Activated CD8-positive, alpha-beta memory T cell treated with anti-CD3 and anti-CD28 coated beads, Interleukin-2, amount 10 ng/mL, durations not matched to agents 7 days and 5 days (primary cell): ENCODE measurements around the gene TRIM8. TPM values are rescaled to one million over a fixed set of nuclear protein-coding genes. Genes with fewer than 3 reads are reported as not detected.
A peak's percentile ranks its signal among the peaks of the same experiment; 100 is the strongest.

Experiments used
- ATAC-seq: fragments of 150-1000 bp; cut with Tn5 transposase; one replicate; pipeline ENCODE4 v1.10.0; 2021; ENCODE audit warnings: moderate library complexity
- CTCF ChIA-PET: fragments of 350-600 bp; sonication (Branson Sonifier 250); formaldehyde crosslinking; loops from one replicate; lab custom pipeline; 2021; ENCODE audit warnings: antibody characterized with exemption; lab: Charles Lee
- DNase-seq: peaks from one replicate; pipeline ENCODE4 v3.0.0-alpha.2; 2020
- H3K27ac Mint-ChIP-seq: one replicate; pipeline ENCODE4 v1.8.0; 2021; ENCODE audit warnings: mild to moderate bottlenecking, mixed read lengths
- H3K27me3 Mint-ChIP-seq: one replicate; pipeline ENCODE4 v1.8.0; 2021; ENCODE audit warnings: mixed read lengths
- H3K36me3 Mint-ChIP-seq: one replicate; pipeline ENCODE4 v1.8.0; 2021; ENCODE audit warnings: mild to moderate bottlenecking, mixed read lengths
- H3K4me1 Mint-ChIP-seq: one replicate; pipeline ENCODE4 v1.8.0; 2021; ENCODE audit warnings: mixed read lengths
- H3K4me3 Mint-ChIP-seq: one replicate; pipeline ENCODE4 v1.8.0; 2021; ENCODE audit warnings: mild to moderate bottlenecking, moderate library complexity, mixed read lengths
- H3K9me3 Mint-ChIP-seq: one replicate; pipeline ENCODE4 v1.8.0; 2022; ENCODE audit warnings: low read depth, mixed read lengths
- total RNA-seq, 2 experiments: library from RNA; stranded (reverse); gene quantifications; one replicate each; pipeline ENCODE4 v1.2.3, GENCODE V29; 2021

Gene TRIM8
- total RNA-seq, 2 experiments from 2014 or later = 58.7 to 86.9 TPM

DNA sequence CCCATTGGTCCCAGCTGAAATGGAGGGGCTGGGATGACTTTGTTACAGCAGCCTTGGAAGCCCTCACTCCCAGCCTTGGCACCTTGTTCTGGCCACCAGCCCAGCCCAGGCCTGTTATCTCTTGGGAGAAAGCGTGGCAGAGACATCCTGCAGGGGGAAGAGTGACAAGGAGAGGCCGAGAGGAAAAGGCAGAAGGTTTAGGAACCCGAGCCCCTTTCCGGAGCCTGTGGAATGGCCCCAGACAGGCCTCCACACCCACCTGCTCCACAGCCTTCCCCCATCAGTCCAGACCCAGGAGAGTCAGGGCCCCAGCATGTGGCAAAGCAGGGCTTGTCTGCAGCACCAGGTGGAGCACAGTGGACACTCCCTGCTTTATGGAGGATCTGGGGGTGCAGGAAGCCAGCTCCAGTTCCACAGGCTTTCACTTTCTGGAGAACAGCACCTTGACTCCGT, 24.1 kb upstream of the TRIM8 start:
- CTCF ChIA-PET = no interaction called here
- Mint-ChIP-seq H3K4me1 (peaks cover 9% of the 10 kb centered on the region), H3K4me3 (no peak overlapping the region), H3K27ac (no peak overlapping the region), H3K9me3 (no peaks in the 10 kb centered on the region), H3K36me3 (no peaks in the 10 kb centered on the region), H3K27me3 (no peaks in the 10 kb centered on the region)
- ATAC-seq (no peak), DNase-seq (no peak)

DNA sequence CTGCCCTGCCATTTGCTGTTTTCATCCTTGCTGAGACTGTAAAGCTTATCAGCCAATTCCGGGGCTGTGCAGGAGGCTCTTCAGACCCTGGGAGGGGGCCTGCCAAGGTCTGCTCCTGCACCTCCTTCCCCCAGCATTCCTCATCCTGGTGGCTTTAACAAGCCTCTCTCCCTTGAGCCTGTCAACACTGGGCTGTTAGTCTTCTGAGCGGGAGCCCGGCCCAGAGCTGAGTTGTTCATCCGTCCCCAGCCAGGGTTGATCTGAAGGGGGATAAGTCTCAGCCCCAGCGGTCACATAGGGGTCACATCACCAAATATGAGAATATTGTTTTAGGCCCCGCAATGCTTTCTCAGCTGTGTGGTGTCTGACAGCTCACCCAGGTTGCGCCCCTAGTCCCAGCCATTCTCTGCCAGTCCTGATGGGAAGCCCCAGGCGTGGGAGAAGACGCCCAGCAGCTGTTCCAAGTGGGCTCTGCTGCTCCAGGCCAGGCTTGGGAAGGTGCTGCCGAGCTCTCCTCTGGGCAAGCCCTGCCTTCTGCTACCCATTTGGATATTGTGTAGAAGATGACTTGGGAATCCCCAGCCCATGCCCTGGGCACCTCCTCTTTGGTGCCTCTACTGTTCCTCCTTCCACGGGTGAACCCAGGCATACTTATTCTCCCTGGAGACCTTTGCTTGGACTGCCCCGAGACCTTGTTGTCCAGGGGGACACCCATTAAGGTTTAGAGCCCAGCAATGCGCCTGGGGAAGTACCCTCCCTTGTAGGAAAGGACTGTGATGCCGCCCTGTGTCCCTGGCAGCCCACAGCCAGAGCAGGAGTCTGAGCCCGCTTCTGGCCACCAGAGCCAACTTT, 23.5 kb upstream of the TRIM8 start:
- Mint-ChIP-seq H3K27ac (no peak overlapping the region), H3K4me1 (peaks cover 9% of the 10 kb centered on the region)

DNA sequence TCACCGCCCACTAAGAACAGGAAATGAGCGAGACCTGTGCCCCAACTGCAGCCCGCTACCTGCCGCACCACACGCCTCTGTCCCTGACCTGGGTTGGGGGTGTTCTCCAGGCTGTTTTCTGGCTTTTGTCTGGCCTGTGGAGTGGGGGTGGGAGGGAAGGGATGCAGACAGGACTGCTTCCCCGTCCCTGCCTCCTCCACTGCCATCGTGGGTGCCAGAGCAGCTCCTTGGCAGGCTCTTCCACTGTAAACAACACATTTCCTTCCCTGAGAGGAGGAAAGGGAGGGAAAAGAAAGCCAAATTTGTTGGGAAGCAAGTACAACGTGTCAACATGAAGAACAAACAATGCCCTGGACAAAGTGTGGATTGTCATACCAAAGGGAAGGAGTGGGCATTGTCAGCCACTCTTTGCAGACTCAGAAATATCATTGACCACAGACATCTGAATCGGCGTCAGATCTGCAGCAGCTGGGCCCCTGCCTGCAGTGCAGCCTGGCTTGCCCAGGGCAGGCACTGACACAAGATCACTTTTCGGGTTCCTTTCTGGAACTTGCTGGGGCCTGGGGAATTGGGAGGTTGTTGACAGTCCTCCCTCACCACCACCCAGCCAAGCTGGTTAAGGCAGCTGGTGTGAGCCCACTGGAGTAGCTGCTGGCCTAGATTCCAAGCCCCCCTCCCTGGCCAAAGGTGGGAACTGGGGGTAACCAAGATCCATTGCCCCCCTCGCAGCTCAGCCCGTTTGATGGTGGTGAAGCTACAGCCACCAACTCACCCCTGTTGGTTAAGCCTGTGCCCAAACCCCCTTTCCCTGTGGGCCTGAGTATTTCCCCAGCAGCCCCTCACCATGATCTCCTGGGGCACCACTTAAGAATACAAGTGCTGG, 22.6 kb upstream of the TRIM8 start:
- no peak for DNase-seq
- Mint-ChIP-seq H3K36me3 (no peaks in the 10 kb centered on the region), H3K27me3 (no peaks in the 10 kb centered on the region), H3K27ac (no peak overlapping the region), H3K4me1 (peaks cover 4% of the 10 kb centered on the region), H3K9me3 (no peaks in the 10 kb centered on the region), H3K4me3 (no peak overlapping the region)
- no peak for ATAC-seq
- CTCF ChIA-PET = interaction anchor here (1.3 kb wide), 1 partner anchor 38 kb away, joined by 4 read pairs; no protein-coding TSS in a partner anchor

More for the DNA sequence above, 23.5 kb upstream of the TRIM8 start:
- ATAC-seq = no peak
- no peaks in the 10 kb centered on the region for H3K27me3 Mint-ChIP-seq
- no peak for DNase-seq
- H3K36me3 Mint-ChIP-seq = no peaks in the 10 kb centered on the region
- H3K4me3 Mint-ChIP-seq = no peak overlapping the region
- CTCF ChIA-PET = no interaction called here
- no peaks in the 10 kb centered on the region for H3K9me3 Mint-ChIP-seq

DNA sequence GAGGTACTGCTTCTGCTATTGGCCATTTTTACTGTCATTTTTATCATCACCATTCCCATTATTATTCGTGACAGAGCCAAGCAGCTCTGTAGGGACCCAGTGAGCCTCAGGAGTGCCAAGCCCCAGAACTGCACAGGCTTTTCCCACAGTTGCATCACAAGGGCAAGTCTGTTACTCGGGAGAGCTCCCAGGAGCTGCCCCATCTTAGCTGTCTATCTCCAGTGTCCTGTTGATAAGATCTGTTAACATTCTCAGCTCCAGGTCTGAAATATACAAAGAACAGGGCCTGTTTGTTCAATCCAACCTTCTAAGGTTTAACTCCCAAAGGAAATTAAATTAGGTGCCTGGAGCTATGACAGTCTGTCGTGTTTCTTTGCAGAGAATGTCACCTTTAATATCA, 20.2 kb upstream of the TRIM8 start:
- H3K4me3 Mint-ChIP-seq = no peak overlapping the region
- H3K36me3 Mint-ChIP-seq = no peaks in the 10 kb centered on the region
- H3K27me3 Mint-ChIP-seq = no peaks in the 10 kb centered on the region
- no peak overlapping the region for H3K27ac Mint-ChIP-seq
- no peak for DNase-seq
- ATAC-seq = no peak
- CTCF ChIA-PET = interaction anchor here (1.4 kb wide), 1 partner anchor 8 kb away, joined by 3 read pairs; no protein-coding TSS in a partner anchor
- peaks cover 2% of the 10 kb centered on the region for H3K4me1 Mint-ChIP-seq
- H3K9me3 Mint-ChIP-seq = no peaks in the 10 kb centered on the region

DNA sequence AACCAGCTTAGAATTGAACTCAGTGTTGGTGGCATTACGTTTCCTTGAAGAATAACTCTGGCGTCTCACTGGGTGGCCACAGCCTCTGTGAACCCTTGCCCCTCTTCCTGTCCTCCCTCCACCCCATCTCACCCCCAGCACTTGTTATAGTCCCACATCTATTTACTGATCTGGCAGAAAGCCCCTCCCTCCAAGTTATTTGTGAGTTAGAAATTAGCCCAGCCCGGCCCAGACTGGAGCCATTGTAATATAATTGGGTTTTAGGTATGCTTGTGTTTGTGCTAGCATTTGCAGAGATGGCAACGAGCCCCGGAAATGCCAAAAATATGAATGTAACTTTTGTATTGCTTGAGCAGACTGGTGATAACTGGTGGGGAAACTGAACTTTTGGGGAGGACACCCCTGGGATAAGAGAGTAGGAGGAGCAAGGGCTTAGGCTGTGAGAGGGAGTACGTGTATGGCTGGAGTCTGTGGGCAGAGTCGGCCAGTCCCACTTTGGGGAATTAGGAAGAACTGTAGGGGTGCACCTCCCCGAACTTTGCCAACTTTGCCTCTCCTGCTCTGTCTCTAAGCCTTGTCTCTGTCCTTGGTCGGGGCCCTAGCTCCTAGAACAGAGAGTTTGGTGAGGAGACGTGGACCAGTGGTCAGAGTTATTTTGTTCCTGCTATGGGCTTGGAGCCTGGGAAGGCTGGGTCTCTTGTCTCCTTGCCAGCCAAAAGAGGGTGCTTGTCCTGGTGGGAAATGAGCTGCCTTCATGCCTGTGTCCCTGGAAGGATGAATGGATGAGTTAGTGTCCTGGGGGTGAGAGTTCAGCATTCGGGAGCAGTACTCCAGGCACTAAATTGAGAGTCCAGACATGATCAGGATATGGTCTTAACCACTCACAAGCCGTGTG, 19.3 kb upstream of the TRIM8 start:
- H3K4me1 Mint-ChIP-seq = peaks cover 2% of the 10 kb centered on the region
- H3K36me3 Mint-ChIP-seq = no peaks in the 10 kb centered on the region
- CTCF ChIA-PET = interaction anchor here (1.4 kb wide), 1 partner anchor 8 kb away, joined by 3 read pairs; no protein-coding TSS in a partner anchor
- no peak overlapping the region for H3K27ac Mint-ChIP-seq
- ATAC-seq (no peak), DNase-seq (no peak)
- H3K9me3 Mint-ChIP-seq = no peaks in the 10 kb centered on the region
- H3K4me3 Mint-ChIP-seq = no peak overlapping the region
- no peaks in the 10 kb centered on the region for H3K27me3 Mint-ChIP-seq

DNA sequence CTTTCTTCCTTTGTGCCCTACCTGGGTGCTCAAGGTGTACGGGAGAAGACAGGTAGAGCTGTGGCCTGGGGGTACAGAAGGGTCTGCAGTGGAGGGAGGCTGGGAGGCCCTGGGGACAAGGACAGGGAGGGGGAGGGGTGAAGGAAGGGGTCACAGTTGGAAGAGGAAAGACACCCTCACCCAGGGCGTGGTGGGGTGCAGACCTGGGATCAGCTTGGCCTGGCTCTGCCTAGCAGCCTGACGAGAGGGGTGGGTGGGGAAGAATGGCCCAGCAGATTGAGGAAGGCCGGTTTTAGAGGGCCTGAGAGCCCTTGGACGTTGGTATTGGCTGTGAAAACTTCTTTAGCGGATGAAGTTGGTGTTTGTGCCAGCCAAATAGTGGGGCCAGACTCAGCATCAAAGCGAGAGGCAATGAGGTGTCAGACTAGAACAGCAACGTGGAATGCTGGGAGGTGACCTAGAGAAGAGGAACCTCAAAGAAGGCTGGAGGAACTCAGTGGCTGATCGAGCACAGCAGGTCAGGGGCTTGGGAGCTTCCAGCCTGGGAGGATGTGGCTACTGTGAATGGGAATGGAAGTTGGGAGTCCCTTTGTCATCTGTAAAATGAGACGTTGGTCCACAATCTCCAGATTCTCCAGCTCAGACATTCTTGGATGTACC, 18.1 kb upstream of the TRIM8 start:
- no peaks in the 10 kb centered on the region for H3K9me3 Mint-ChIP-seq
- CTCF ChIA-PET = interaction anchor here (2.2 to 2.3 kb wide), 2 partner anchors 11 to 30 kb away, joined by 7 to 12 read pairs; no protein-coding TSS in a partner anchor
- ATAC-seq = no peak
- no peak overlapping the region for H3K4me3 Mint-ChIP-seq
- no peaks in the 10 kb centered on the region for H3K36me3 Mint-ChIP-seq
- no peaks in the 10 kb centered on the region for H3K27me3 Mint-ChIP-seq
- no peak overlapping the region for H3K27ac Mint-ChIP-seq
- H3K4me1 Mint-ChIP-seq = peaks cover 6% of the 10 kb centered on the region
- no peak for DNase-seq

DNA sequence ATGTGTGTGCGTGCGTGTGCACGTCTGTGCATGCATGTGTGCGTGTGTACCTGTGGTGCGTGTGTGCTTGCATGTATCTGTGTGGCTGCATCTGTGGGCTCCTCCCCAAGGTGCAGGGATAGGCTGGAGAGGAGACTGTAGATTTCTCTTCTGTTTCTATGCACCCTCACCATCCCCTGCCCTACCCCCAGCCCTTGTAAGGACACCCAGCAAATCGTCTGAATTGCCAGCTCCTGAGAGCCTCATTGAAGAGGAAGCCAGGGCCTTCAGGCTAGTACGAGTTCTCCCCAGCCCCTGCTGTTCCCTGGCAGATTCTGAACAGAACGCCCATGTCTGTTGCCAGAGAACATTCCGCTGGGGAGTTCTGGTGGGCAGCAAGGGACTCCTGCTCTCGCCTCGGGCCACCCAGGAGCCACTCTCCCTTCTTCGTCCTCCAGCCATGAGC, 17.0 kb upstream of the TRIM8 start:
- Mint-ChIP-seq H3K4me1 (peaks cover 17% of the 10 kb centered on the region), H3K4me3 (no peak overlapping the region), H3K27ac (no peak overlapping the region), H3K27me3 (no peaks in the 10 kb centered on the region), H3K36me3 (no peaks in the 10 kb centered on the region), H3K9me3 (no peaks in the 10 kb centered on the region)
- no peak for DNase-seq
- no peak for ATAC-seq
- CTCF ChIA-PET = interaction anchor here (2.2 to 2.3 kb wide), 2 partner anchors 12 to 31 kb away, joined by 7 to 12 read pairs; no protein-coding TSS in a partner anchor

DNA sequence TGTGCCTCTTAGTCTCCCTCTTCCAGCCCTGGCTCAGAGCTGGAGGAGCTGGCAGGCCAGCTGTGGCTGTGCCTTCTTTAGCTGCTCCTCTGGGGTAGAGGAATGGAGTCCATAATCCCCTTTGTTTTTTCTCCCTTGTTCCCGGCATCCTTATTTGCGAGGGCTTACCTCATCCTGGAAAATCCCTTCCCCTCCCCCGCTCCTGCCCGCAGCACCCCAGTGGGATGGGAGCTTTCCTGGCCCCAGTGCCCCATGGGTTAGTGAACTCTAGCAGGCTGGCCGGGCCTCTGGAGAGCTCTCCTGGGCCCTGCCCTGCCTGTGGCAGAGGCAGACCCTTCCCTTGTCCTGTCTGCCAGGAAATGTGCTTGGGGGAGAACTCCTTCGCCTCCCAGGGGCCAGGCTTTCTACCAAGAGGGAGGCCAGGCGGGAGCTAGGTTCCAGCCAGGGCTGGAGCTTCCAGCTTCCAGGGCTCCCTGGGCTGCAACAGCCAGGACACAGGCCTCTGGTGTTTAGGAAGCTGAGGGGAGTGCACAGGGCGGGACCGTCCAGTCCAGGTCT, 16.5 kb upstream of the TRIM8 start:
- CTCF ChIA-PET = interaction anchor here (2.2 to 2.3 kb wide), 2 partner anchors 13 to 31 kb away, joined by 7 to 12 read pairs; no protein-coding TSS in a partner anchor

DNA sequence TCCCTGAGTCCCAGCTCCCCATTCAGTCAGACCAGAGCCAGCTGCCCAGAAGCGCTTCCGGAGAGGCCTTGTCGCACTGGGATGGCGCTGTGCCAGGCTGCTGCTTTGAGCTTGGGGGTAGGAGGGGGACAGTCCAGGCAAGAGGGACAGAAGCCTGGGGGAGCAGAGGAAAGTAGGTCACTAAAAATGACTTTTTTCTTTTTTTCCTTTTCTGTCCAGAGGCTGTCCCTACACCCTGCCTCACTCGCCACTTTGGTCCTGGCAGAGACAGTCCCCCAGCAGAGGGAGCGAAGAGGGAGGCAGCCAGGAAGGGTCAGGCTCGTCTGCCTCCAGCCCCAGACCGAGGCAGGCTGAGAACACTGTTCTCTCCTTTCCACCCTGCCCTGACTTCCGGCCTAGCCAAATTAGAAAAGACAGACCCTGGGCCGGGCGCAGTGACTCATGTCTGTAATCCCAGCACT, 15.8 kb upstream of the TRIM8 start:
- H3K27ac Mint-ChIP-seq = no peak overlapping the region
- CTCF ChIA-PET = interaction anchor here (1.1 to 2.3 kb wide), 2 partner anchors 12 to 32 kb away, joined by 3 to 7 read pairs; no protein-coding TSS in a partner anchor
- ATAC-seq = no peak

More for the DNA sequence above, 16.5 kb upstream of the TRIM8 start:
- no peaks in the 10 kb centered on the region for H3K9me3 Mint-ChIP-seq
- peaks cover 22% of the 10 kb centered on the region for H3K4me1 Mint-ChIP-seq
- H3K27ac Mint-ChIP-seq = no peak overlapping the region
- ATAC-seq (no peak), DNase-seq (no peak)
- no peak overlapping the region for H3K4me3 Mint-ChIP-seq
- no peaks in the 10 kb centered on the region for H3K36me3 Mint-ChIP-seq
- no peaks in the 10 kb centered on the region for H3K27me3 Mint-ChIP-seq

GRCh38 chr10:102629661-102630614, 14.3 kb upstream of the TRIM8 start:
- no peak overlapping the region for H3K4me3 Mint-ChIP-seq
- ATAC-seq (no peak), DNase-seq (no peak)
- no peaks in the 10 kb centered on the region for H3K36me3 Mint-ChIP-seq
- peak overlapping the region; percentile 11 for H3K27ac Mint-ChIP-seq
- CTCF ChIA-PET = interaction anchor here (1.1 kb wide), 1 partner anchor 13 kb away, joined by 3 read pairs; no protein-coding TSS in a partner anchor
- no peaks in the 10 kb centered on the region for H3K9me3 Mint-ChIP-seq
- no peaks in the 10 kb centered on the region for H3K27me3 Mint-ChIP-seq
- H3K4me1 Mint-ChIP-seq = peaks cover 43% of the 10 kb centered on the region

More for the DNA sequence above, 15.8 kb upstream of the TRIM8 start:
- H3K27me3 Mint-ChIP-seq = no peaks in the 10 kb centered on the region
- H3K4me3 Mint-ChIP-seq = no peak overlapping the region
- no peaks in the 10 kb centered on the region for H3K36me3 Mint-ChIP-seq
- H3K9me3 Mint-ChIP-seq = no peaks in the 10 kb centered on the region
- H3K4me1 Mint-ChIP-seq = peaks cover 28% of the 10 kb centered on the region
- no peak for DNase-seq

DNA sequence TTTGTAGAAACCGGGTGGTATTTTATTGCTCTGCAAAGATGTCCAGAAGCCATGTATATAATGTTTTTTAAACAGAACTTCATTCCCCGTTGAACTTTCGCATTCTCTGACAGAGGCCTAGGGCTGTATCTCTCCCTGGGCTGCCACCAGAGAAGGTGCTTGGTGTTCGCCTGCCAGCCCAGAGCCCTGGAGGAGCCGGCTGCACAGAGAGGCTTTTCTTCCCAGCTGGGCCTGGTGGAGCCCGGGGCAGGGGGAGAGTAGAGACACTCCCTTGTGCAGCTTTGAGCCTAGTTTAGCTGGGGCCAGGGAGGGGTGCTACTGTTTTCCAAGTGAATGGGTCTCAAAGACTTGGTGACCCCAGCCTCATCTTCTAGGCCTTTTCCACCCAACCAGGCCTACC, 13.6 kb upstream of the TRIM8 start:
- Mint-ChIP-seq H3K27me3 (no peaks in the 10 kb centered on the region), H3K4me1 (peaks cover 50% of the 10 kb centered on the region), H3K36me3 (no peaks in the 10 kb centered on the region), H3K9me3 (no peaks in the 10 kb centered on the region), H3K27ac (peak overlapping the region; percentile 11), H3K4me3 (no peak overlapping the region)
- ATAC-seq (no peak), DNase-seq (no peak)
- CTCF ChIA-PET = no interaction called here
